ENCODE data around the gene SNX3.

The SNX3 gene

GRCh38 chr6:108203189-108204112 is 57.4 kb downstream of the SNX3 start:
- no peak for DNase-seq (ENCODE audit: low read depth)

DNA sequence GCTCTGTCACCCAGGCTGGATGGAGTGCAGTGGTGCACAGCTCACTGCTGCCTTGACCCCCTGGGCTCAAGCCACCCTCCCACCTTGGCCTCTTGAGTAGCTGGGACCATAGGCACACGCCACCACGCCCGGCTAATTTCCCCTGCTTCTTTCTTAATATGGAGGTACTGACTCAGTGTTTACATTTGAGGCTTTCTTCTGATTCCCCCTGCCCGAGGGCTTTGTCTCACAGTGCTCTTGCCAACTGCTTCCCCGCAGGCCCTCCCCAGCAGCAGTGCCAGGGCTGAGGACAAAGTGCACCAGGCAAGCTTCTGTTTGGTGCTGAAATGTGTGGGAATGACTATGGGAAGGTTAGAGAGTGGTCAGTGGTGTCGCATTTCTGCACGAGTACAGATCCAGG is 60.2 kb downstream of the SNX3 start:
- DNase-seq (ENCODE audit: low read depth) = no peak

- no peak for DNase-seq (ENCODE audit: low read depth)
Observed at GRCh38 chr6:108200186-108200585, 60.7 kb downstream of the SNX3 start.

GRCh38 chr6:108198761-108199498 is 61.9 kb downstream of the SNX3 start:
- no peak for DNase-seq (ENCODE audit: low read depth)

GRCh38 chr6:108195209-108195608 is 65.6 kb downstream of the SNX3 start:
- no peak for DNase-seq (ENCODE audit: low read depth)

GRCh38 chr6:108194503-108194902 is 66.3 kb downstream of the SNX3 start:
- no peak for DNase-seq (ENCODE audit: low read depth)

DNA sequence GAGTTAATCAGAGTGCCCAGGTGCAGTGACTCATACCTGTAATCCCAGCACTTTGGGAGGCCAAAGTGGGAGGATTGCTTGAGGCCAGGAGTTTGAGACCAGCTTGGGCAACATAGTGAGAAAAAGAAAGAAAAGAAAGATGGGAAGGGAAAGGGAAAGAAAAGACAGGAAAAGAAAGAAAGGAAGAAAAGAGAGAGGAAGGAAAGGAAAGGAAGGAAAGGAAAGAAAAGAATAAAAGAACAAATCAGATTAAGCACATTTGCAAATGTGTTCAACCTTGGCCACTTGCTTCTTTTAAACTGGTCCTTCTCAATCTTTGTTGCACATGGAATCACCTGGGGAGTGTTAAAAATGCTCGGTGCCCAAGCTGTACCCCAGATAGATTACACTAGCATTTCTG is 67.0 kb downstream of the SNX3 start:
- DNase-seq (ENCODE audit: low read depth) = no peak

DNA sequence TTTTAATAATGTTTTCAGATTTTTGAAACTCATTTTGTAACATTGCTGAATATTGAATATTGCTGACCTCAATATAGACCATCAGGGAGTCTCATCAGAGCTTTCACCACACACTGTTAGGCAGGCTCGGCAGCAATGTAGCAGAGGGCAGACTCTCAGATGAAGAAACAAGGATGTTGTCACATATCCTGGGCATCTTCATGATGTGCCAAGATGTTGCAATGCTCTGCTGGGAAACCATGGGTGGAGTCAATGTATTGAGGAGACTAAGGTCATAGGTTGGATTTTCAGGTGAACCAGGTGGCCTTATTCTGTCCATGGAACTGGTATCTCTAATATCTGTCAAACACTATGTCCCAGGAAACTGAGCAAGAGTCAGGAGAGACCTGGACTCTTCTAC is 67.7 kb downstream of the SNX3 start:
- no peak for DNase-seq (ENCODE audit: low read depth)

DNA sequence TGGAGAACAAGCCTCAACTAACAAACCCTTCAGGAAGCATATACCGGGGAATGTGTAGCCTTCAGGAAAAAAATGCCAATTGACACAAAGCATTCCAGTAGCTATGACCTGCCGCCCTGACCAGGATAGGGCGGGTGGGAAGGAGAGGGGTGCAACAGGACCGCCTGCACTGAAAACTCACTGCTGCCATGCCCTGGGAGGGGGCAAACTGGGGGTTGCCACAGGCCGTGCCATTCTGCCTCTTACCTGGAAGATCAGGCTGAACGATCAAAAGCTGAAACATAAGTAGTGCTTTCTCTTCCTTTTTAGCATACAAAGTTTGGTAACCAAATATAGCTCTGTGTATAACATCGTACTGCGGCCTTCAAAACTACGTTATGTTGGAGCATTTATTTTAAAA is 73.3 kb downstream of the SNX3 start:
- no peak for DNase-seq (ENCODE audit: low read depth)

DNA sequence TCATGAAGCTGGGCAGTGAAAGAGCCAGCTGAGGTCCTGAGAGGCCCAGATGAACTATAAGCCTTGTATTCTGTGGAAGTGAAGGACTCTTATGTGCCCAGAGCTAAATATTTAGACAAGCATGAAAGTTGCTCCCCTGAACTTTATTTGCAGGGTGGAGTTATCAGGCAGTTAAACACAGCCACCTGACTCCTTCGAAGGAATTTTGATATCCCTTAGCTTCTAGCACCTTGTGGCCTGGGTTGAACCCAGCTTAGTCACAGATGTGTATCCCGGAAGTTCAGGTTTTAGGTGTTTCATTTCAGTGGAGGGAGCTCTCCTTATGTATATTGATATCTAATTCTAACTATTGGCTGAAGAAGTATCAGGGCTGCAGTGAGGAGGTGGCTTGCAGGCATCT is 74.6 kb downstream of the SNX3 start:
- no peak for DNase-seq (ENCODE audit: low read depth)

GRCh38 chr6:108180776-108181175 is 80.1 kb downstream of the SNX3 start:
- DNase-seq (ENCODE audit: low read depth) = no peak

- DNase-seq (ENCODE audit: low read depth) = no peak
Observed at GRCh38 chr6:108180266-108180665, 80.6 kb downstream of the SNX3 start.

DNA sequence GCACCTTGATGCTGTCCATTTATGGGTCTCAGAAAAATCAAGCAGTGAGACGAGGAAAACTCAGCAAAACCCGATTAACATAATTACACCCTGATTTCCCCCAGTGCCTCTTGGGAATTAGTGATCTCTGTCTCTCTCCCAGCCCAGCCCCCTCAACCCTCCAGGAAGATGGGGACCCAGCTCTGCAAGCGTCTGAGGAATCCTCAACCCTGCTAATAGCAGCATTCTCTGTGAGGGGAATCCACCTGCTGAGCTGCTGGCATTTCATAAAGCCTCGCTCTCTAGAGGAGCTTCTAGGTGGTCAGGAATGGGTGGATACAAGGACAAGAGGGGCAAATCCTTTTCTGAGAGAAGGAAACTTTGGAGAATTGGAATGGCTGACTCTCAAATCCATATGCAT is 81.1 kb downstream of the SNX3 start:
- no peak for DNase-seq (ENCODE audit: low read depth)

GRCh38 chr6:108176281-108177089 is 84.4 kb downstream of the SNX3 start:
- no peak for DNase-seq (ENCODE audit: low read depth)

GRCh38 chr6:108175592-108176279 is 85.1 kb downstream of the SNX3 start:
- no peak for DNase-seq (ENCODE audit: low read depth)

- DNase-seq (ENCODE audit: low read depth) = no peak
Observed at GRCh38 chr6:108175176-108175591, 85.7 kb downstream of the SNX3 start.

- DNase-seq (ENCODE audit: low read depth) = no peak
Observed at GRCh38 chr6:108174371-108175175, 86.3 kb downstream of the SNX3 start.

DNA sequence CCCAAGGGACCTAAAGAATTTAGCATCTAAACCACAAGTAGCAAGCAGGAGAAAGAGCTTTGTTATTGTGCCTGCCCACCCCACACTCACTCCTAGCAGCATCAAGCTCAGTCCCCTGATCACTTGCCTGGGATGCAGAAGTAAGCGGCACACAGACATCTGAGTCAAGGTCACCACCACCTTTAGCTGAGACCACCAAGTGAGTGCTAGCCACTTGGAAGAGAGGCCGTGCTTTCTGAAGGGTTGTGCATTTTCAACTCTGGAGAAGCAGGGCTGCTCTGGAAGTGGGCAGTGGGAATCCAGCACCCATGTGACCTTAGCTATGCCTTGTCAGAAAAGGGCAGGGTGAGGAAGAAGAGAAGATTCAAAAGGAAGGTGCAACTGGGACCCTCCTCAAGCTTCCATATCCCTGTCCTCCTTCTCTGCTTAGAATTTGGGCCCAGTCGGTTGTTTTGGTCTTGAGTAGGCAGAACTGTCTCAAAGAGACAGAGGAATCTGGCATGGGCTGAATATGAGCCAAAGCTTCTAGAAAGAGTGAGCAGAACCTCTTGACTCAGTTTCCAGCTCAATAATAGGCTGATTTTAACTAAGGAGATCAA is 88.8 kb downstream of the SNX3 start:
- DNase-seq (ENCODE audit: low read depth) = no peak

DNA sequence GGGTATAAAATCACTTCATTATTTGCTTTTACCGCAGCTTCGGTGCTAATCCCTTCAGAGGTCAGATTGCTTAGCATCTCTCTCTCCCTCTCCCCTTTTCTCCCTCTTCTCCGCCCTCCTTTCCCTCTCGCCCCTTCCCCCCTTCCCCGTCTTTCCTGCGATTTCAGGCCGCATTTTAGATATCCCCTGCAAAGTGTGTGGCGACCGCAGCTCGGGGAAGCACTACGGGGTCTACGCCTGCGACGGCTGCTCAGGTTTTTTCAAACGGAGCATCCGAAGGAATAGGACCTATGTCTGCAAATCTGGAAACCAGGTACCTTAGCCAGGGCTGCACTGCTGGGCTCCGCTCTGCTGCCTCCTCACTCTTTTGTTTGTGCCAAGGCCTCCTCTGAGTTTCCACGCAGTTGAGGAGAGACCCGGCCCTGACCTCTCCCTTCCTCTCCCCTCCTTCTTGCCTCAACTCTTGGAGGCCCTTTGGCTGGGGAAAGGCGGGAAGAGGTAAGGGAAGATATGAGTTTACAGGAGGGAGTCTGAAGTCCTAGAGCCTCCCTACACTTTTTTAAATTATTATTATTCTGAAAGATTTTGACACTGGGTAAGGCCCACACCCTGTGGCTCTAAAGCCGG is 89.4 kb downstream of the SNX3 start:
- DNase-seq (ENCODE audit: low read depth) = no peak

Measured in activated T-helper 9 cell treated with anti-CD3 and anti-CD28 coated beads, Interleukin-2, amount 50 U/mL, for 16 hours (primary cell).